PFSK-1 (cell line): Measurements from ENCODE around the gene KAZN.

Source experiments
- FOXP2 ChIP-seq: optimal IDR thresholded peaks from 2 replicates; pipeline ENCODE3; 2011; ENCODE audit warnings: borderline replicate concordance, control low read depth, inconsistent platforms; ENCODE audit not compliant: insufficient read depth; ENCODE audit errors: extremely low read length, extremely low read depth
- POLR2AphosphoS5 ChIP-seq: IDR thresholded peaks from 2 replicates; pipeline ENCODE4 v1.6.1; 2012; ENCODE audit warnings: low read depth, mild to moderate bottlenecking, control low read depth, low read length, moderate library complexity
- REST ChIP-seq, 2 experiments: IDR thresholded peaks; 2 replicates each; pipeline versions ENCODE4 v1.6.1 to v1.8.0; 2011 to 2012; ENCODE audit warnings: low read depth in 2 of 2, low read length in 2 of 2, control low read depth in 1 of 2, inconsistent platforms in 1 of 2, mild to moderate bottlenecking in 1 of 2, moderate library complexity in 1 of 2; ENCODE audit not compliant: insufficient read depth in 1 of 2
- SIN3A ChIP-seq: IDR thresholded peaks from 2 replicates; pipeline ENCODE4 v1.6.1; 2012; ENCODE audit warnings: mild to moderate bottlenecking, low read length, moderate library complexity, borderline replicate concordance; ENCODE audit not compliant: insufficient read depth
- TAF1 ChIP-seq: IDR thresholded peaks from 2 replicates; pipeline ENCODE4 v1.6.1; 2012; ENCODE audit warnings: low read length, control low read depth, borderline replicate concordance; ENCODE audit not compliant: insufficient read depth

Gene KAZN

DNA sequence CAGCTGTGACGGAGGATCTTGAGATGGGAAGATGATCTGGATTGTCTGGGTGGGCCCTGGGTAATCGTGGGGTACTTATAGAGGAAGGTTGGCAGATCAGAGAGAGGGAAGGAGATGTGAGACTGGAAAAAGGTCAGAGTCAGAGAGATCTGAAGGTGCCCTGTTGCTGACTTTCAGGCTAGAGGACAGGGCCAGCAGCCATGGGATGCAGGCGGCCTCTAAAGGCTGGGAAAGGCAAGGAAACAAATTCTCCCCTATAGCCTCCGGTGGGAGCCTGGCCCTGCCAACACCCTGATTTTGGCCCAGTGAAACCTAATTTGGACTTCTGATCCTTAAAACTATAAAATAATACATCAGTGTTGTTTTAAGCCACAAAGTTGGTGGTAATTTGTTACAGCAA, 401.5 kb downstream of the KAZN start:
- TF ChIP-seq REST (IDR thresholded peaks at IDR 0.05; ENCODE audit: insufficient read depth in 1 of 2, low read depth in 2 of 2, low read length in 2 of 2) = no peak

GRCh38 chr1:15000671-15001070, 402.2 kb downstream of the KAZN start:
- no peak for TF ChIP-seq TAF1
- TF ChIP-seq FOXP2 = no peak
- no peak for TF ChIP-seq SIN3A
- TF ChIP-seq POLR2AphosphoS5 = no peak
- no peak for TF ChIP-seq REST (IDR thresholded peaks at IDR 0.05; ENCODE audit: insufficient read depth in 1 of 2, low read depth in 2 of 2, low read length in 2 of 2)

- TF ChIP-seq TAF1 = no peak
- TF ChIP-seq FOXP2 = no peak
- no peak for TF ChIP-seq SIN3A
- TF ChIP-seq POLR2AphosphoS5 = no peak
- no peak for TF ChIP-seq REST (IDR thresholded peaks at IDR 0.05; ENCODE audit: insufficient read depth in 1 of 2, low read depth in 2 of 2, low read length in 2 of 2)
Measured at GRCh38 chr1:15001317-15001915, 402.9 kb downstream of the KAZN start.

GRCh38 chr1:15002325-15002724, 403.8 kb downstream of the KAZN start:
- TF ChIP-seq POLR2AphosphoS5 (no peak), FOXP2 (no peak), TAF1 (no peak), REST (IDR thresholded peaks at IDR 0.05; ENCODE audit: insufficient read depth in 1 of 2, low read depth in 2 of 2, low read length in 2 of 2) (no peak), SIN3A (no peak)

- TF ChIP-seq REST (IDR thresholded peaks at IDR 0.05; ENCODE audit: insufficient read depth in 1 of 2, low read depth in 2 of 2, low read length in 2 of 2) = no peak
- TF ChIP-seq SIN3A = no peak
- TF ChIP-seq POLR2AphosphoS5 = no peak
- TF ChIP-seq FOXP2 = no peak
- TF ChIP-seq TAF1 = no peak
Measured at GRCh38 chr1:15004396-15004795, 405.9 kb downstream of the KAZN start.
